ENCODE measurements around the gene LILRA5. TPM values are rescaled to one million over a fixed set of nuclear protein-coding genes. Genes with fewer than 3 reads are reported as not detected.
"Not testable (repeated sequence)": the region's sequence is repeated elsewhere in the genome, so short reads cannot be mapped to it uniquely, and the experiment has no call there.

Gene LILRA5
- 0.45 TPM for polyA plus RNA-seq (ENCODE audit: insufficient read length)
- long read RNA-seq, donor 1, result 0 reads
- long read RNA-seq, donor 2, result 0 reads
- long read RNA-seq, donor 3, result 0 reads
- long read RNA-seq, donor 4, result 0 reads
- long read RNA-seq, donor 5, partial matches to known transcripts, result 0 of 1 reads
- long read RNA-seq, donor 5, other reads (novel, unspliced or antisense), result 0 of 1 reads
- long read RNA-seq, donor 6, result 0 reads
- long read RNA-seq, donor 7, result 0 reads
- long read RNA-seq, donor 8, result 0 reads

- DNase-seq, result no peak
Observed at GRCh38 chr19:54312436-54313377, at the start of gene LILRA5. LILRA5 (minus strand) TSS chr19:54313166; CDS start chr19:54313019, 147 bp downstream.

GRCh38 chr19:54361680-54362422, 48.9 kb upstream of the LILRA5 start:
- DNase-seq, result not testable (repeated sequence)

- not testable (repeated sequence) for DNase-seq
Observed at GRCh38 chr19:54359149-54359820, 46.3 kb upstream of the LILRA5 start.

- no peak for DNase-seq
Observed at GRCh38 chr19:54357381-54357780, 44.4 kb upstream of the LILRA5 start.

- DNase-seq, result no peak
Observed at GRCh38 chr19:54356444-54357056, 43.6 kb upstream of the LILRA5 start.

- DNase-seq, result no peak
Observed at GRCh38 chr19:54355675-54356074, 42.7 kb upstream of the LILRA5 start.

- no peak for DNase-seq
Observed at GRCh38 chr19:54354761-54355160, 41.8 kb upstream of the LILRA5 start.

- no peak for DNase-seq
Observed at GRCh38 chr19:54352546-54352945, 39.6 kb upstream of the LILRA5 start.

GRCh38 chr19:54352041-54352440, 39.1 kb upstream of the LILRA5 start:
- DNase-seq, result no peak

GRCh38 chr19:54351474-54351873, 38.5 kb upstream of the LILRA5 start:
- no peak for DNase-seq

GRCh38 chr19:54345938-54346386, 33.0 kb upstream of the LILRA5 start:
- DNase-seq, result no peak

- DNase-seq, result no peak
Observed at GRCh38 chr19:54343868-54344267, 30.9 kb upstream of the LILRA5 start.

- DNase-seq, result no peak
Observed at GRCh38 chr19:54341295-54341694, 28.3 kb upstream of the LILRA5 start.

- no peak for DNase-seq
Observed at GRCh38 chr19:54339646-54340358, 26.8 kb upstream of the LILRA5 start.

- DNase-seq, result no peak
Observed at GRCh38 chr19:54338521-54338920, 25.6 kb upstream of the LILRA5 start.

GRCh38 chr19:54337858-54338230, 24.9 kb upstream of the LILRA5 start:
- DNase-seq, result no peak

- DNase-seq, result no peak
Observed at GRCh38 chr19:54336893-54337857, 24.2 kb upstream of the LILRA5 start.

- no peak for DNase-seq
Observed at GRCh38 chr19:54335979-54336892, 23.3 kb upstream of the LILRA5 start.

Measured in left kidney (tissue), 8 donors.